H1 (cell line): Measurements from ENCODE around the gene DDR2. TPM values are rescaled to one million over a fixed set of nuclear protein-coding genes. Genes with fewer than 3 reads are reported as not detected.

ENCODE experiments used
- EZH2 ChIP-seq: fragments of 200-600 bp; sonication (generic); IDR thresholded peaks from 2 replicates; pipeline ENCODE4 v1.7.1; 2012; ENCODE audit warnings: low read depth, mild to moderate bottlenecking, moderate library complexity, low read length, inconsistent platforms; ENCODE audit not compliant: severe bottlenecking
- HDAC2 ChIP-seq, 2 experiments: fragments of 300-600 bp in 1 of 2; sonication (generic) in 1 of 2; IDR thresholded peaks; 2 replicates each; pipeline ENCODE4 v1.6.1; 2011 to 2012; ENCODE audit warnings: low read depth in 2 of 2, low read length in 2 of 2, mild to moderate bottlenecking in 2 of 2, moderate library complexity in 2 of 2, borderline replicate concordance in 1 of 2, inconsistent platforms in 1 of 2
- HDAC6 ChIP-seq: IDR thresholded peaks from one replicate; pipeline ENCODE4 v1.7.1; 2012; ENCODE audit warnings: low read depth, mild to moderate bottlenecking, inconsistent platforms, low read length, moderate library complexity
- KDM4A ChIP-seq: IDR thresholded peaks from one replicate; pipeline ENCODE4 v1.7.1; 2012; ENCODE audit warnings: low read depth, mild to moderate bottlenecking, moderate library complexity, low read length, inconsistent platforms; ENCODE audit not compliant: severe bottlenecking
- NRF1 ChIP-seq: IDR thresholded peaks from 2 replicates; pipeline ENCODE4 v1.6.1; 2011; ENCODE audit warnings: mild to moderate bottlenecking, low read depth, low read length, improper control_type of control experiment
- POLR2A ChIP-seq, 2 experiments: IDR thresholded peaks; 1 replicate in 1 of 2; 2 replicates in 1 of 2; pipeline ENCODE4 v1.6.1; 2011; ENCODE audit warnings: low read depth in 2 of 2, low read length in 2 of 2, mild to moderate bottlenecking in 2 of 2; ENCODE audit errors: control extremely low read depth in 1 of 2
- POLR2AphosphoS5 ChIP-seq: IDR thresholded peaks from 2 replicates; pipeline ENCODE4 v1.6.1; 2011; ENCODE audit warnings: low read depth, low read length
- RXRA ChIP-seq: IDR thresholded peaks from 2 replicates; pipeline ENCODE4 v1.6.1; 2011; ENCODE audit warnings: low read depth, mild to moderate bottlenecking, low read length, moderate library complexity; ENCODE audit not compliant: insufficient read depth
- SUZ12 ChIP-seq: fragments of 200-600 bp; sonication (generic); IDR thresholded peaks from 2 replicates; pipeline ENCODE4 v1.6.1; 2012; ENCODE audit warnings: mild to moderate bottlenecking, inconsistent platforms, low read length, moderate library complexity, mixed read lengths
- TAF7 ChIP-seq: optimal IDR thresholded peaks from 2 replicates; pipeline ENCODE3; 2011; ENCODE audit warnings: low read depth, mild to moderate bottlenecking, inconsistent platforms, low read length, moderate library complexity, borderline replicate concordance
- TBP ChIP-seq: IDR thresholded peaks from 2 replicates; pipeline ENCODE4 v1.6.1; 2011; ENCODE audit warnings: low read depth, low read length, improper control_type of control experiment
- YY1 ChIP-seq: IDR thresholded peaks from 2 replicates; pipeline ENCODE4 v1.6.1; 2011; ENCODE audit warnings: low read depth, mild to moderate bottlenecking, low read length
- ZNF274 ChIP-seq: IDR thresholded peaks from 2 replicates; pipeline ENCODE4 v1.7.0; 2012; ENCODE audit warnings: low read length, borderline replicate concordance; ENCODE audit errors: extremely low read depth
- polyA plus RNA-seq, 7 experiments: library from polyadenylated mRNA; depleted of rRNA in 3 of 7; stranded (reverse) in 5 of 7; unstranded in 2 of 7; fragments of >200 nt in 5 of 7; fragments of 200-250 nt in 2 of 7; gene quantifications; 1 replicate in 5 of 7; 2 replicates in 1 of 7; 4 replicates in 1 of 7; pipeline versions ENCODE4 v1.2.1 to v1.2.3, GENCODE V29; 2011 to 2013; ENCODE audit warnings: missing spikeins in 2 of 7, mixed read lengths in 2 of 7
- total RNA-seq: library from RNA; stranded (reverse); fragmentation: NEBNext Ultra II Directional; extraction: Animal tissue kit (Norgen Biotek cat#: 25700); gene quantifications from 2 replicates; pipeline ENCODE4 v1.2.1, GENCODE V29; 2021
- TF ChIP-seq, protein P1 (sequence below), 3 experiments: IDR thresholded peaks; 1 replicate in 2 of 3; 2 replicates in 1 of 3; pipeline versions ENCODE4 v1.5.1 to v1.6.1; 2011; ENCODE audit warnings: low read length in 3 of 3, mild to moderate bottlenecking in 3 of 3, inconsistent platforms in 2 of 3, low read depth in 1 of 3, moderate library complexity in 1 of 3; ENCODE audit not compliant: insufficient read depth in 1 of 3; ENCODE audit errors: control extremely low read depth in 1 of 3
- TF ChIP-seq, protein P2 (sequence below): IDR thresholded peaks from 2 replicates; pipeline ENCODE4 v1.6.1; 2011; ENCODE audit warnings: low read length, improper control_type of control experiment

DDR2 gene
- total and polyA plus RNA-seq, 2 of the 8 experiments (the other 6 are each of a cell fraction or from before 2014, with no cell fraction given) = 1.00 to 2.1 TPM

- TF ChIP-seq TAF7 (peak; percentile 69), POLR2A (IDR thresholded peaks at IDR 0.05; ENCODE audit: control extremely low read depth in 1 of 2, low read depth in 2 of 2, low read length in 2 of 2) (peak in 1 of 2 experiments; percentile 78; a peak in 2 of 3 replicates), HDAC6 (no peak), POLR2AphosphoS5 (peak; percentile 60), NRF1 (no peak), YY1 (0 out of 2 replicates have a peak, but pooled peaks have one; percentile 8), SUZ12 (0 out of 2 replicates have a peak, but pooled peaks have one; percentile 33), HDAC2 (IDR thresholded peaks at IDR 0.05; ENCODE audit: borderline replicate concordance in 1 of 2, low read depth in 2 of 2, low read length in 2 of 2) (peak in 1 of 2 experiments; percentile 59; a peak in 2 of 4 replicates), ZNF274 (no peak), TBP (peak; percentile 60), EZH2 (peak; percentile 45), RXRA (no peak), KDM4A (peak; percentile 96)
- TF ChIP-seq, protein P1, sequence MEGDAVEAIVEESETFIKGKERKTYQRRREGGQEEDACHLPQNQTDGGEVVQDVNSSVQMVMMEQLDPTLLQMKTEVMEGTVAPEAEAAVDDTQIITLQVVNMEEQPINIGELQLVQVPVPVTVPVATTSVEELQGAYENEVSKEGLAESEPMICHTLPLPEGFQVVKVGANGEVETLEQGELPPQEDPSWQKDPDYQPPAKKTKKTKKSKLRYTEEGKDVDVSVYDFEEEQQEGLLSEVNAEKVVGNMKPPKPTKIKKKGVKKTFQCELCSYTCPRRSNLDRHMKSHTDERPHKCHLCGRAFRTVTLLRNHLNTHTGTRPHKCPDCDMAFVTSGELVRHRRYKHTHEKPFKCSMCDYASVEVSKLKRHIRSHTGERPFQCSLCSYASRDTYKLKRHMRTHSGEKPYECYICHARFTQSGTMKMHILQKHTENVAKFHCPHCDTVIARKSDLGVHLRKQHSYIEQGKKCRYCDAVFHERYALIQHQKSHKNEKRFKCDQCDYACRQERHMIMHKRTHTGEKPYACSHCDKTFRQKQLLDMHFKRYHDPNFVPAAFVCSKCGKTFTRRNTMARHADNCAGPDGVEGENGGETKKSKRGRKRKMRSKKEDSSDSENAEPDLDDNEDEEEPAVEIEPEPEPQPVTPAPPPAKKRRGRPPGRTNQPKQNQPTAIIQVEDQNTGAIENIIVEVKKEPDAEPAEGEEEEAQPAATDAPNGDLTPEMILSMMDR (IDR thresholded peaks at IDR 0.05; ENCODE audit: control extremely low read depth in 1 of 3, insufficient read depth in 1 of 3, low read depth in 1 of 3, low read length in 3 of 3) = peak; percentile 44 to 52 (median 44); a peak in 3 of 4 replicates
- TF ChIP-seq, protein P2, sequence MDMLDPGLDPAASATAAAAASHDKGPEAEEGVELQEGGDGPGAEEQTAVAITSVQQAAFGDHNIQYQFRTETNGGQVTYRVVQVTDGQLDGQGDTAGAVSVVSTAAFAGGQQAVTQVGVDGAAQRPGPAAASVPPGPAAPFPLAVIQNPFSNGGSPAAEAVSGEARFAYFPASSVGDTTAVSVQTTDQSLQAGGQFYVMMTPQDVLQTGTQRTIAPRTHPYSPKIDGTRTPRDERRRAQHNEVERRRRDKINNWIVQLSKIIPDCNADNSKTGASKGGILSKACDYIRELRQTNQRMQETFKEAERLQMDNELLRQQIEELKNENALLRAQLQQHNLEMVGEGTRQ = 0 out of 2 replicates have a peak, but pooled peaks have one; percentile 5
- TF ChIP-seq, all 59 proteins: peak for 19
These were observed 190.3 kb downstream of the DDR2 start (continued) for GRCh38 chr1:162822391-162823200.
